ENCODE measurements around the gene SMIM1.

DNA sequence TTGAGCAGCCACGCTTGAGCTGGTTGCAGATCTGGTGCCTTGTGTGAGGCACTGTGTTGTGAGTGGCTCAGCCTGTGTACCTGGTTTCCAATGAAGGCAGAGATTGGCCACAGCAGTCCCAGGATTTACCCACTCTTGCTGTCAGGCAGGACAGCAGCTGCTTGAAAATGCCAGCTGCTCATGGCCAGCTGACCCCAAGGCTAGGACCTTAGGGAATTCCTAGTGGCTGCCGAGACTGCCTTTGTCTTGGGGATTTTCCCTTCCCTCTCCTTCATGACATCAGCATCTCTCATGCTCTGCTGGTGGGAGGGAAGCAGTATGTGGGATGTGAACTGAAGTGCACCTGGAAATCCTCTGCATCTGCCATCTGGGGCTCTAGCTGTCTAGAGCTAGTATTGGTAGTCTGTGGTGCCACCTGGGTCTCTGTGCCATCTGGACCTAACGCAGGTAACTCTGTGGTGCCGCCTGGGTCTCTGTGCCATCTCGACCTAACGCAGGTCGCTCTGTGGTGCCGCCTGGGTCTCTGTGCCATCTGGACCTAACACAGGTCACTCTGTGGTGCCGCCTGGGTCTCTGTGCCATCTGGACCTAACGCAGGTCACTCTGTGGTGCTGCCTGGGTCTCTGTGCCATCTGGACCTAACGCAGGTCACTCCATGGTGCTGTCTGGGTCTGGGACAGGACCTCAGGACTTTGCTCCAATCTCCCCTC is 27.6 kb downstream of the SMIM1 start:
- TF ChIP-seq, protein P1, sequence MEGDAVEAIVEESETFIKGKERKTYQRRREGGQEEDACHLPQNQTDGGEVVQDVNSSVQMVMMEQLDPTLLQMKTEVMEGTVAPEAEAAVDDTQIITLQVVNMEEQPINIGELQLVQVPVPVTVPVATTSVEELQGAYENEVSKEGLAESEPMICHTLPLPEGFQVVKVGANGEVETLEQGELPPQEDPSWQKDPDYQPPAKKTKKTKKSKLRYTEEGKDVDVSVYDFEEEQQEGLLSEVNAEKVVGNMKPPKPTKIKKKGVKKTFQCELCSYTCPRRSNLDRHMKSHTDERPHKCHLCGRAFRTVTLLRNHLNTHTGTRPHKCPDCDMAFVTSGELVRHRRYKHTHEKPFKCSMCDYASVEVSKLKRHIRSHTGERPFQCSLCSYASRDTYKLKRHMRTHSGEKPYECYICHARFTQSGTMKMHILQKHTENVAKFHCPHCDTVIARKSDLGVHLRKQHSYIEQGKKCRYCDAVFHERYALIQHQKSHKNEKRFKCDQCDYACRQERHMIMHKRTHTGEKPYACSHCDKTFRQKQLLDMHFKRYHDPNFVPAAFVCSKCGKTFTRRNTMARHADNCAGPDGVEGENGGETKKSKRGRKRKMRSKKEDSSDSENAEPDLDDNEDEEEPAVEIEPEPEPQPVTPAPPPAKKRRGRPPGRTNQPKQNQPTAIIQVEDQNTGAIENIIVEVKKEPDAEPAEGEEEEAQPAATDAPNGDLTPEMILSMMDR (conservative IDR thresholded peaks at IDR 0.05; ENCODE audit: low read depth, low read length) = no peak
- TF ChIP-seq MAZ (IDR thresholded peaks at IDR 0.05; ENCODE audit: borderline replicate concordance, low read depth, low read length) = no peak
- TF ChIP-seq, protein P2, sequence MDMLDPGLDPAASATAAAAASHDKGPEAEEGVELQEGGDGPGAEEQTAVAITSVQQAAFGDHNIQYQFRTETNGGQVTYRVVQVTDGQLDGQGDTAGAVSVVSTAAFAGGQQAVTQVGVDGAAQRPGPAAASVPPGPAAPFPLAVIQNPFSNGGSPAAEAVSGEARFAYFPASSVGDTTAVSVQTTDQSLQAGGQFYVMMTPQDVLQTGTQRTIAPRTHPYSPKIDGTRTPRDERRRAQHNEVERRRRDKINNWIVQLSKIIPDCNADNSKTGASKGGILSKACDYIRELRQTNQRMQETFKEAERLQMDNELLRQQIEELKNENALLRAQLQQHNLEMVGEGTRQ (IDR thresholded peaks at IDR 0.05; ENCODE audit: low read depth, low read length) = no peak
- TF ChIP-seq POLR2A (IDR thresholded peaks at IDR 0.05; ENCODE audit: low read depth, low read length) = no peak
- TF ChIP-seq RAD21 (IDR thresholded peaks at IDR 0.05; ENCODE audit: low read length) = no peak
- TF ChIP-seq MXI1 (IDR thresholded peaks at IDR 0.05; ENCODE audit: borderline replicate concordance, low read depth, low read length) = no peak
- no peak for TF ChIP-seq MAFK (IDR thresholded peaks at IDR 0.05; ENCODE audit: low read depth, low read length)
- TF ChIP-seq RCOR1 (IDR thresholded peaks at IDR 0.05; ENCODE audit: insufficient replicate concordance, low read length) = no peak
- TF ChIP-seq RFX5 (IDR thresholded peaks at IDR 0.05; ENCODE audit: low read depth, low read length) = no peak
- TF ChIP-seq, protein P3, sequence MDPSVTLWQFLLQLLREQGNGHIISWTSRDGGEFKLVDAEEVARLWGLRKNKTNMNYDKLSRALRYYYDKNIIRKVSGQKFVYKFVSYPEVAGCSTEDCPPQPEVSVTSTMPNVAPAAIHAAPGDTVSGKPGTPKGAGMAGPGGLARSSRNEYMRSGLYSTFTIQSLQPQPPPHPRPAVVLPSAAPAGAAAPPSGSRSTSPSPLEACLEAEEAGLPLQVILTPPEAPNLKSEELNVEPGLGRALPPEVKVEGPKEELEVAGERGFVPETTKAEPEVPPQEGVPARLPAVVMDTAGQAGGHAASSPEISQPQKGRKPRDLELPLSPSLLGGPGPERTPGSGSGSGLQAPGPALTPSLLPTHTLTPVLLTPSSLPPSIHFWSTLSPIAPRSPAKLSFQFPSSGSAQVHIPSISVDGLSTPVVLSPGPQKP (IDR thresholded peaks at IDR 0.05; ENCODE audit: borderline replicate concordance, low read depth, low read length) = no peak
- TF ChIP-seq FOS (IDR thresholded peaks at IDR 0.05; ENCODE audit: low read depth, low read length) = no peak
- TF ChIP-seq BHLHE40 (IDR thresholded peaks at IDR 0.05; ENCODE audit: low read depth, low read length) = no peak
